Activated CD8-positive, alpha-beta T cell treated with anti-CD3 and anti-CD28 coated beads for 36 hours (primary cell): ENCODE measurements around the gene ZNF609. TPM values are rescaled to one million over a fixed set of nuclear protein-coding genes. Genes with fewer than 3 reads are reported as not detected.

ENCODE experiments used
- ATAC-seq: fragments of 200-7000 bp; cut with Tn5 transposase; one replicate; pipeline ENCODE4 v1.10.0; 2021; ENCODE audit warnings: mild to moderate bottlenecking, moderate library complexity
- CTCF ChIA-PET: fragments of 350-600 bp; sonication (Branson Sonifier 250); formaldehyde crosslinking; loops from one replicate; lab custom pipeline; 2021; ENCODE audit warnings: antibody characterized with exemption; lab: Charles Lee
- POLR2A ChIA-PET: fragments of 350-600 bp; sonication (Branson Sonifier 250); formaldehyde crosslinking; loops from one replicate; lab custom pipeline; 2021; ENCODE audit warnings: antibody characterized with exemption; lab: Charles Lee
- DNase-seq: peaks from one replicate; pipeline ENCODE4 v3.0.0-alpha.2; 2020
- H3K27ac Mint-ChIP-seq: one replicate; pipeline ENCODE4 v1.8.0; 2021; ENCODE audit warnings: mild to moderate bottlenecking, mixed read lengths
- H3K27me3 Mint-ChIP-seq: one replicate; pipeline ENCODE4 v1.8.0; 2021; ENCODE audit warnings: mixed read lengths
- H3K36me3 Mint-ChIP-seq: one replicate; pipeline ENCODE4 v1.8.0; 2021; ENCODE audit warnings: low read depth, mixed read lengths
- H3K4me1 Mint-ChIP-seq: one replicate; pipeline ENCODE4 v1.8.0; 2021; ENCODE audit warnings: low read depth, mixed read lengths
- H3K4me3 Mint-ChIP-seq: one replicate; pipeline ENCODE4 v1.8.0; 2021; ENCODE audit warnings: mild to moderate bottlenecking, moderate library complexity, mixed read lengths
- H3K9me3 Mint-ChIP-seq: one replicate; pipeline ENCODE4 v1.8.0; 2021; ENCODE audit warnings: mixed read lengths
- CTCF ChIP-seq: fragments of 200-600 bp; IDR thresholded peaks from one replicate; pipeline ENCODE4 v1.8.0; 2022; ENCODE audit warnings: antibody characterized with exemption, mild to moderate bottlenecking
- intact Hi-C: fragments of 100-400 bp; cut with micrococcal nuclease; formaldehyde crosslinking; loops from one replicate; pipeline ENCODE4 v1.10.0; 2022
- total RNA-seq, 2 experiments: library from RNA; stranded (reverse); gene quantifications; one replicate each; pipeline ENCODE4 v1.2.3, GENCODE V29; 2021

The ZNF609 gene
- total RNA-seq, 2 experiments from 2014 or later, result 37.2 to 39.6 TPM

GRCh38 chr15:64686130-64686735 is 225.9 kb downstream of the ZNF609 start:
- Mint-ChIP-seq H3K4me3 (no peak overlapping the region), H3K4me1 (peaks cover 4% of the 10 kb centered on the region), H3K9me3 (no peaks in the 10 kb centered on the region), H3K27me3 (no peaks in the 10 kb centered on the region), H3K27ac (no peak overlapping the region), H3K36me3 (peaks cover 19% of the 10 kb centered on the region)
- intact Hi-C loops, result loop anchor here (1.0 kb wide), 1 partner anchor 42 kb away; no protein-coding TSS in a partner anchor
- ChIA-PET POLR2A (interaction anchor here (1.5 kb wide), 1 partner anchor 41 kb away, joined by 4 read pairs; no protein-coding TSS in a partner anchor), CTCF (interaction anchor here (0.8 to 14.3 kb wide), 20 partner anchors 11 to 256 kb away, joined by 3 to 249 read pairs (median 4); partner anchors contain the start of gene ANKDD1A)
- peak; percentile 62 for TF ChIP-seq CTCF
- DNase-seq (peak; percentile 28), ATAC-seq (no peak)

GRCh38 chr15:64687172-64687571 is 226.8 kb downstream of the ZNF609 start:
- ChIA-PET CTCF (interaction anchor here (0.8 to 14.3 kb wide), 15 partner anchors 11 to 257 kb away, joined by 3 to 249 read pairs (median 3); no protein-coding TSS in a partner anchor), POLR2A (interaction anchor here (0.6 to 1.5 kb wide), 2 partner anchors 20 to 40 kb away, joined by 3 to 4 read pairs; no protein-coding TSS in a partner anchor)
- ATAC-seq (no peak), DNase-seq (no peak)
- Mint-ChIP-seq H3K36me3 (peaks cover 19% of the 10 kb centered on the region), H3K27ac (no peak overlapping the region), H3K27me3 (no peaks in the 10 kb centered on the region), H3K4me3 (no peak overlapping the region), H3K4me1 (peaks cover 4% of the 10 kb centered on the region), H3K9me3 (no peaks in the 10 kb centered on the region)
- TF ChIP-seq CTCF, result no peak
- intact Hi-C loops, result no loop called here

GRCh38 chr15:64687688-64688087 is 227.3 kb downstream of the ZNF609 start:
- Mint-ChIP-seq H3K4me1 (peaks cover 4% of the 10 kb centered on the region), H3K27me3 (no peaks in the 10 kb centered on the region), H3K36me3 (peaks cover 19% of the 10 kb centered on the region), H3K27ac (no peak overlapping the region), H3K9me3 (no peaks in the 10 kb centered on the region), H3K4me3 (no peak overlapping the region)
- POLR2A ChIA-PET, result interaction anchor here (0.6 to 1.5 kb wide), 2 partner anchors 19 to 40 kb away, joined by 3 to 4 read pairs; no protein-coding TSS in a partner anchor
- DNase-seq (no peak), ATAC-seq (no peak)
- intact Hi-C loops, result no loop called here
- CTCF ChIA-PET, result interaction anchor here (1.0 to 14.3 kb wide), 10 partner anchors 9 to 159 kb away, joined by 3 to 249 read pairs (median 4); no protein-coding TSS in a partner anchor
- TF ChIP-seq CTCF, result no peak

GRCh38 chr15:64688770-64689169 is 228.4 kb downstream of the ZNF609 start:
- no peak for TF ChIP-seq CTCF
- H3K9me3 Mint-ChIP-seq, result no peaks in the 10 kb centered on the region
- DNase-seq (no peak), ATAC-seq (no peak)
- POLR2A ChIA-PET, result no interaction called here
- peaks cover 20% of the 10 kb centered on the region for H3K36me3 Mint-ChIP-seq
- CTCF ChIA-PET, result interaction anchor here (14.3 kb wide), 1 partner anchor 41 kb away, joined by 249 read pairs; no protein-coding TSS in a partner anchor
- H3K4me3 Mint-ChIP-seq, result no peak overlapping the region
- H3K4me1 Mint-ChIP-seq, result peaks cover 12% of the 10 kb centered on the region
- no peak overlapping the region for H3K27ac Mint-ChIP-seq
- no peaks in the 10 kb centered on the region for H3K27me3 Mint-ChIP-seq
- intact Hi-C loops, result no loop called here

GRCh38 chr15:64690008-64690407 is 229.6 kb downstream of the ZNF609 start:
- no peak for TF ChIP-seq CTCF
- no peak overlapping the region for H3K27ac Mint-ChIP-seq
- H3K36me3 Mint-ChIP-seq, result peaks cover 20% of the 10 kb centered on the region
- DNase-seq, result no peak
- ChIA-PET POLR2A (interaction anchor here (1.5 kb wide), 1 partner anchor 38 kb away, joined by 4 read pairs; no protein-coding TSS in a partner anchor), CTCF (interaction anchor here (0.6 to 14.3 kb wide), 10 partner anchors 8 to 39 kb away, joined by 3 to 249 read pairs (median 4); no protein-coding TSS in a partner anchor)
- no peak for ATAC-seq
- intact Hi-C loops, result no loop called here
- H3K4me3 Mint-ChIP-seq, result no peak overlapping the region
- H3K9me3 Mint-ChIP-seq, result no peaks in the 10 kb centered on the region
- peaks cover 12% of the 10 kb centered on the region for H3K4me1 Mint-ChIP-seq
- no peaks in the 10 kb centered on the region for H3K27me3 Mint-ChIP-seq
